Neuronal stem cell (in vitro differentiated cells): ENCODE data around the gene COL11A1.
"Not testable (repeated sequence)": the region's sequence is repeated elsewhere in the genome, so short reads cannot be mapped to it uniquely, and the experiment has no call there.

Source experiments
- DNase-seq: peaks from one replicate; pipeline ENCODE4 v3.0.0-alpha.2; 2013; ENCODE audit warnings: low spot score
- H2AFZ ChIP-seq: one replicate; pipeline ENCODE4 v1.6.1; 2013; ENCODE audit warnings: mild to moderate bottlenecking, low read length, inconsistent platforms
- H2AK5ac ChIP-seq: 2 replicates; pipeline ENCODE4 v1.6.1; 2013; ENCODE audit warnings: low read depth, mild to moderate bottlenecking, inconsistent platforms, low read length, moderate library complexity, mixed read lengths
- H2BK120ac ChIP-seq: 2 replicates; pipeline ENCODE4 v1.6.1; 2013; ENCODE audit warnings: low read depth, mild to moderate bottlenecking, inconsistent platforms, low read length, moderate library complexity, mixed read lengths
- H2BK12ac ChIP-seq: one replicate; pipeline ENCODE4 v1.6.1; 2013; ENCODE audit warnings: low read length, inconsistent platforms
- H2BK15ac ChIP-seq: 2 replicates; pipeline ENCODE4 v1.6.1; 2013; ENCODE audit warnings: mild to moderate bottlenecking, low read length, inconsistent platforms, mixed read lengths
- H2BK5ac ChIP-seq: one replicate; pipeline ENCODE4 v1.6.1; 2013; ENCODE audit warnings: inconsistent platforms, mild to moderate bottlenecking, low read length, moderate library complexity
- H3K14ac ChIP-seq: one replicate; pipeline ENCODE4 v1.6.1; 2013; ENCODE audit warnings: low read length, inconsistent platforms
- H3K18ac ChIP-seq: 2 replicates; pipeline ENCODE4 v1.6.1; 2013; ENCODE audit warnings: low read length, inconsistent platforms
- H3K23ac ChIP-seq: 2 replicates; pipeline ENCODE4 v1.6.1; 2013; ENCODE audit warnings: low read depth, mild to moderate bottlenecking, mixed read lengths, low read length, inconsistent platforms; ENCODE audit not compliant: poor library complexity
- H3K27ac ChIP-seq: replicated peaks from 3 replicates; pipeline ENCODE4 v1.5.1; 2013; ENCODE audit warnings: low read length, inconsistent platforms
- H3K27me3 ChIP-seq, 3 experiments: 2 replicates each; pipeline ENCODE4 v1.6.1; 2013; ENCODE audit warnings: low read length in 3 of 3, mild to moderate bottlenecking in 2 of 3, inconsistent platforms in 1 of 3, low read depth in 1 of 3, mixed read lengths in 1 of 3, moderate library complexity in 1 of 3; ENCODE audit not compliant: control insufficient read depth in 3 of 3, insufficient read depth in 3 of 3
- H3K36me3 ChIP-seq, 2 donors: replicated peaks in 1 of 2; 2 replicates each; pipeline ENCODE4 v1.6.1; 2013; ENCODE audit warnings: low read length in 2 of 2; ENCODE audit not compliant: control insufficient read depth in 2 of 2, insufficient read depth in 2 of 2
- H3K4ac ChIP-seq: 2 replicates; pipeline ENCODE4 v1.6.1; 2013; ENCODE audit warnings: inconsistent platforms, mild to moderate bottlenecking, low read length, moderate library complexity
- H3K4me1 ChIP-seq, 2 donors: 1 replicate in 1 of 2; 2 replicates in 1 of 2; pipeline ENCODE4 v1.6.1; 2013; ENCODE audit warnings: low read length in 2 of 2, low read depth in 1 of 2; ENCODE audit not compliant: control insufficient read depth in 2 of 2, insufficient read depth in 1 of 2
- H3K4me2 ChIP-seq: one replicate; pipeline ENCODE4 v1.6.1; 2013; ENCODE audit warnings: mild to moderate bottlenecking, low read length, inconsistent platforms; ENCODE audit not compliant: insufficient read depth, poor library complexity, severe bottlenecking
- H3K4me3 ChIP-seq, 2 donors: 2 replicates each; pipeline ENCODE4 v1.5.1; 2013; ENCODE audit warnings: low read length in 2 of 2, mild to moderate bottlenecking in 2 of 2, inconsistent platforms in 1 of 2, moderate library complexity in 1 of 2
- H3K79me1 ChIP-seq: one replicate; pipeline ENCODE4 v1.6.1; 2013; ENCODE audit warnings: low read depth, mild to moderate bottlenecking, inconsistent platforms, low read length, moderate library complexity
- H3K9ac ChIP-seq: one replicate; pipeline ENCODE4 v1.6.1; 2013; ENCODE audit warnings: mild to moderate bottlenecking, low read depth, low read length, inconsistent platforms; ENCODE audit not compliant: poor library complexity
- H3K9me3 ChIP-seq, 2 donors: replicated peaks in 1 of 2; 2 replicates each; pipeline versions ENCODE3 to v1.6.1; 2013; ENCODE audit warnings: low read length in 2 of 2, mild to moderate bottlenecking in 2 of 2, inconsistent platforms in 1 of 2, low read depth in 1 of 2, mixed read lengths in 1 of 2, moderate library complexity in 1 of 2; ENCODE audit not compliant: control insufficient read depth in 2 of 2, insufficient read depth in 1 of 2
- H4K8ac ChIP-seq: one replicate; pipeline ENCODE4 v1.6.1; 2013; ENCODE audit warnings: low read depth, mild to moderate bottlenecking, inconsistent platforms, low read length, moderate library complexity
- H4K91ac ChIP-seq: one replicate; pipeline ENCODE4 v1.6.1; 2013; ENCODE audit warnings: low read length, low read depth, mild to moderate bottlenecking, inconsistent platforms; ENCODE audit not compliant: poor library complexity
- WGBS, 2 donors: extraction: QIAGEN DNeasy Blood & Tissue Kit; methylation state at CpG; one replicate each; pipeline ENCODE4 v1.1.7; 2013; ENCODE audit warnings: missing lambda C conversion rate in 2 of 2, mixed read lengths in 1 of 2; ENCODE audit not compliant: insufficient read length in 2 of 2, insufficient replicate concordance in 1 of 2; ENCODE audit errors: extremely low coverage in 2 of 2; 5-methylcytosine and 5-hydroxymethylcytosine counted together

COL11A1 gene

GRCh38 chr1:103128256-103128655 lies 19.9 kb upstream of the COL11A1 start:
- H4K91ac ChIP-seq, H3K14ac ChIP-seq, H2AK5ac ChIP-seq, H3K4me3 ChIP-seq, H3K4me1 ChIP-seq, H3K23ac ChIP-seq, H3K18ac ChIP-seq, H2BK5ac ChIP-seq, H2BK120ac ChIP-seq, H3K9ac ChIP-seq, H2BK15ac ChIP-seq, H2BK12ac ChIP-seq, H3K36me3 ChIP-seq, H3K27ac ChIP-seq, H3K27me3 ChIP-seq, H3K79me1 ChIP-seq, H3K4me2 ChIP-seq, H4K8ac ChIP-seq, H3K4ac ChIP-seq, DNase-seq, H3K9me3 ChIP-seq, H2AFZ ChIP-seq: not testable (repeated sequence)
- WGBS, 2 donors: no CpG with 5 or more reads among the region's 2 CpGs

- WGBS, 2 donors: no CpG with 5 or more reads among the region's 2 CpGs
- Histone ChIP-seq H4K91ac (no peak overlapping the region), H3K79me1 (no peaks in the 10 kb centered on the region), H4K8ac (no peak overlapping the region), H2BK5ac (no peak overlapping the region), H2BK15ac (no peak overlapping the region), H2AK5ac (no peak overlapping the region), H3K9me3 (no peaks in the 10 kb centered on the region), H3K18ac (no peak overlapping the region), H3K4ac (no peak overlapping the region), H3K27me3 (no peaks in the 10 kb centered on the region), H2AFZ (no peak overlapping the region), H3K27ac (no peak overlapping the region), H3K4me1 (no peaks in the 10 kb centered on the region), H3K9ac (no peak overlapping the region), H3K36me3 (no peaks in the 10 kb centered on the region), H2BK12ac (no peak overlapping the region), H3K23ac (no peak overlapping the region), H2BK120ac (no peak overlapping the region), H3K4me2 (no peak overlapping the region), H3K14ac (no peak overlapping the region), H3K4me3 (no peak overlapping the region)
- no peak for DNase-seq
These were observed 16.9 kb upstream of the COL11A1 start for GRCh38 chr1:103125219-103125618.

GRCh38 chr1:103122983-103123720 lies 14.8 kb upstream of the COL11A1 start:
- Histone ChIP-seq H3K27me3 (no peaks in the 10 kb centered on the region), H3K14ac (no peak overlapping the region), H3K4me2 (no peak overlapping the region), H3K18ac (no peak overlapping the region), H3K36me3 (no peaks in the 10 kb centered on the region), H2AK5ac (no peak overlapping the region), H4K91ac (no peak overlapping the region), H2AFZ (no peak overlapping the region), H4K8ac (no peak overlapping the region), H3K23ac (no peak overlapping the region), H3K4me3 (no peak overlapping the region), H2BK12ac (no peak overlapping the region), H3K4ac (no peak overlapping the region), H2BK120ac (no peak overlapping the region), H2BK5ac (no peak overlapping the region), H3K9me3 (no peaks in the 10 kb centered on the region), H3K27ac (no peak overlapping the region), H3K79me1 (no peaks in the 10 kb centered on the region), H3K9ac (no peak overlapping the region), H2BK15ac (no peak overlapping the region), H3K4me1 (no peaks in the 10 kb centered on the region)
- WGBS, 2 donors: no CpG with 5 or more reads among the region's 2 CpGs
- no peak for DNase-seq

- H2BK12ac ChIP-seq: no peak overlapping the region
- WGBS, 2 donors: no CpG with 5 or more reads among the region's 2 CpGs
These were observed 12.7 kb upstream of the COL11A1 start for GRCh38 chr1:103120981-103121380.

More at GRCh38 chr1:103120981-103121380, 12.7 kb upstream of the COL11A1 start:
- no peak overlapping the region for H2BK15ac ChIP-seq
- H3K9ac ChIP-seq: no peak overlapping the region
- no peak overlapping the region for H2BK5ac ChIP-seq
- no peak overlapping the region for H3K18ac ChIP-seq
- no peaks in the 10 kb centered on the region for H3K4me1 ChIP-seq
- H3K9me3 ChIP-seq: no peaks in the 10 kb centered on the region
- no peak overlapping the region for H3K23ac ChIP-seq
- no peak overlapping the region for H4K91ac ChIP-seq
- no peak overlapping the region for H4K8ac ChIP-seq
- H3K4me2 ChIP-seq: no peak overlapping the region
- no peak overlapping the region for H3K4me3 ChIP-seq
- DNase-seq: no peak
- H3K36me3 ChIP-seq: no peaks in the 10 kb centered on the region
- no peak overlapping the region for H3K14ac ChIP-seq
- no peak overlapping the region for H3K4ac ChIP-seq
- H2BK120ac ChIP-seq: no peak overlapping the region
- H2AFZ ChIP-seq: no peak overlapping the region
- no peaks in the 10 kb centered on the region for H3K79me1 ChIP-seq
- no peaks in the 10 kb centered on the region for H3K27me3 ChIP-seq
- H3K27ac ChIP-seq: no peak overlapping the region
- H2AK5ac ChIP-seq: no peak overlapping the region
